ENCODE data around the gene GALNT13.

Gene GALNT13

GRCh38 chr2:154120706-154121105 lies 249.0 kb downstream of the GALNT13 start:
- DNase-seq (ENCODE audit: low spot score) (no peak), FAIRE-seq (no peak)

- FAIRE-seq (no peak), DNase-seq (ENCODE audit: low spot score) (no peak)
Observed at GRCh38 chr2:154125891-154126290, 254.2 kb downstream of the GALNT13 start.

- DNase-seq (ENCODE audit: low spot score) (no peak), FAIRE-seq (no peak)
Observed at GRCh38 chr2:154130821-154131220, 259.1 kb downstream of the GALNT13 start.

GRCh38 chr2:154132827-154133226 lies 261.1 kb downstream of the GALNT13 start:
- DNase-seq (ENCODE audit: low spot score) (no peak), FAIRE-seq (no peak)

GRCh38 chr2:154133823-154134222 lies 262.1 kb downstream of the GALNT13 start:
- no peak for DNase-seq (ENCODE audit: low spot score)
- no peak for FAIRE-seq

- no peak for FAIRE-seq
- DNase-seq (ENCODE audit: low spot score), result no peak
Observed at GRCh38 chr2:154140249-154141025, 268.7 kb downstream of the GALNT13 start.

GRCh38 chr2:154142480-154142879 lies 270.8 kb downstream of the GALNT13 start:
- no peak for FAIRE-seq

GRCh38 chr2:154143105-154143504 lies 271.4 kb downstream of the GALNT13 start:
- DNase-seq (ENCODE audit: low spot score), result no peak
- FAIRE-seq, result no peak

More at GRCh38 chr2:154142480-154142879, 270.8 kb downstream of the GALNT13 start:
- DNase-seq (ENCODE audit: low spot score), result no peak

GRCh38 chr2:154158101-154158500 lies 286.4 kb downstream of the GALNT13 start:
- no peak for DNase-seq (ENCODE audit: low spot score)
- FAIRE-seq, result no peak

- no peak for DNase-seq (ENCODE audit: low spot score)
- FAIRE-seq, result no peak
Observed at GRCh38 chr2:154161286-154161685, 289.6 kb downstream of the GALNT13 start.

GRCh38 chr2:154170400-154170799 lies 298.7 kb downstream of the GALNT13 start:
- no peak for FAIRE-seq

GRCh38 chr2:154173164-154173563 lies 301.4 kb downstream of the GALNT13 start:
- FAIRE-seq (peak; percentile 14), DNase-seq (ENCODE audit: low spot score) (no peak)

More at GRCh38 chr2:154170400-154170799, 298.7 kb downstream of the GALNT13 start:
- no peak for DNase-seq (ENCODE audit: low spot score)

GRCh38 chr2:154173919-154174318 lies 302.2 kb downstream of the GALNT13 start:
- FAIRE-seq (no peak), DNase-seq (ENCODE audit: low spot score) (no peak)

- no peak for FAIRE-seq
Observed at GRCh38 chr2:154182008-154182407, 310.3 kb downstream of the GALNT13 start.

GRCh38 chr2:154187948-154188347 lies 316.2 kb downstream of the GALNT13 start:
- FAIRE-seq (no peak), DNase-seq (ENCODE audit: low spot score) (no peak)

More at GRCh38 chr2:154182008-154182407, 310.3 kb downstream of the GALNT13 start:
- no peak for DNase-seq (ENCODE audit: low spot score)

- DNase-seq (ENCODE audit: low spot score) (no peak), FAIRE-seq (no peak)
Observed at GRCh38 chr2:154189953-154190352, 318.2 kb downstream of the GALNT13 start.

- FAIRE-seq (no peak), DNase-seq (ENCODE audit: low spot score) (no peak)
Observed at GRCh38 chr2:154193246-154193645, 321.5 kb downstream of the GALNT13 start.

- DNase-seq (ENCODE audit: low spot score) (no peak), FAIRE-seq (no peak)
Observed at GRCh38 chr2:154194909-154195643, 323.4 kb downstream of the GALNT13 start.

- FAIRE-seq, result no peak
- DNase-seq (ENCODE audit: low spot score), result no peak
Observed at GRCh38 chr2:154195644-154196195, 324.0 kb downstream of the GALNT13 start.

- FAIRE-seq (no peak), DNase-seq (ENCODE audit: low spot score) (no peak)
Observed at GRCh38 chr2:154198866-154199265, 327.1 kb downstream of the GALNT13 start.

- FAIRE-seq, result no peak
- no peak for DNase-seq (ENCODE audit: low spot score)
Observed at GRCh38 chr2:154203206-154203605, 331.5 kb downstream of the GALNT13 start.

- FAIRE-seq (no peak), DNase-seq (ENCODE audit: low spot score) (no peak)
Observed at GRCh38 chr2:154203902-154204301, 332.2 kb downstream of the GALNT13 start.
